HG02973 (cell line): ENCODE measurements around the gene TM9SF2.
"Not testable (repeated sequence)": the region's sequence is repeated elsewhere in the genome, so short reads cannot be mapped to it uniquely, and the experiment has no call there.

Experiments used
- ATAC-seq: cut with Tn5 transposase; IDR thresholded peaks from one replicate; pipeline ENCODE4 v1.9.1; 2021; ENCODE audit warnings: moderate library complexity; ENCODE audit not compliant: unreplicated experiment

TM9SF2 gene

GRCh38 chr13:99501184-99501847 is at the start of gene TM9SF2:
TSS of gene TM9SF2 (plus strand) at chr13:99501472. CDS start at chr13:99501607, 135 bp downstream.
- ATAC-seq, result peak; percentile 61

GRCh38 chr13:99454518-99455183 is 46.6 kb upstream of the TM9SF2 start:
- ATAC-seq, result no peak

GRCh38 chr13:99459099-99459850 is 42.0 kb upstream of the TM9SF2 start:
- no peak for ATAC-seq

GRCh38 chr13:99460802-99461201 is 40.5 kb upstream of the TM9SF2 start:
- not testable (repeated sequence) for ATAC-seq

GRCh38 chr13:99463646-99464397 is 37.5 kb upstream of the TM9SF2 start:
- ATAC-seq, result no peak

GRCh38 chr13:99464441-99464949 is 36.8 kb upstream of the TM9SF2 start:
- ATAC-seq, result no peak

- ATAC-seq, result no peak
Observed at GRCh38 chr13:99465454-99465853, 35.8 kb upstream of the TM9SF2 start.

GRCh38 chr13:99467764-99468163 is 33.5 kb upstream of the TM9SF2 start:
- no peak for ATAC-seq

GRCh38 chr13:99469041-99469440 is 32.2 kb upstream of the TM9SF2 start:
- no peak for ATAC-seq

GRCh38 chr13:99470027-99470426 is 31.2 kb upstream of the TM9SF2 start:
- no peak for ATAC-seq

GRCh38 chr13:99471221-99472121 is 29.8 kb upstream of the TM9SF2 start:
- no peak for ATAC-seq

GRCh38 chr13:99472122-99472440 is 29.2 kb upstream of the TM9SF2 start:
- no peak for ATAC-seq

- ATAC-seq, result no peak
Observed at GRCh38 chr13:99473515-99473914, 27.8 kb upstream of the TM9SF2 start.

- no peak for ATAC-seq
Observed at GRCh38 chr13:99476648-99477047, 24.6 kb upstream of the TM9SF2 start.

- ATAC-seq, result no peak
Observed at GRCh38 chr13:99477493-99477892, 23.8 kb upstream of the TM9SF2 start.

GRCh38 chr13:99481366-99481765 is 19.9 kb upstream of the TM9SF2 start:
- ATAC-seq, result no peak

GRCh38 chr13:99484473-99484872 is 16.8 kb upstream of the TM9SF2 start:
- no peak for ATAC-seq

- ATAC-seq, result no peak
Observed at GRCh38 chr13:99486996-99487395, 14.3 kb upstream of the TM9SF2 start.

GRCh38 chr13:99489028-99489427 is 12.2 kb upstream of the TM9SF2 start:
- no peak for ATAC-seq

GRCh38 chr13:99491750-99492149 is 9.5 kb upstream of the TM9SF2 start:
- not testable (repeated sequence) for ATAC-seq
